GM18519 (cell line): ENCODE measurements around the gene ANXA4.
"Not testable (repeated sequence)": the region's sequence is repeated elsewhere in the genome, so short reads cannot be mapped to it uniquely, and the experiment has no call there.

Source experiments
- ATAC-seq: cut with Tn5 transposase; IDR thresholded peaks from one replicate; pipeline ENCODE4 v1.9.1; 2021; ENCODE audit warnings: mild to moderate bottlenecking, moderate library complexity; ENCODE audit not compliant: unreplicated experiment, low FRiP score

The ANXA4 gene

GRCh38 chr2:69718338-69718965 is 23.5 kb upstream of the ANXA4 start:
- no peak for ATAC-seq

GRCh38 chr2:69720404-69720803 is 21.5 kb upstream of the ANXA4 start:
- no peak for ATAC-seq

- no peak for ATAC-seq
Measured at GRCh38 chr2:69721022-69721421, 20.9 kb upstream of the ANXA4 start.

- ATAC-seq = no peak
Measured at GRCh38 chr2:69723791-69724190, 18.1 kb upstream of the ANXA4 start.

GRCh38 chr2:69724540-69725159 is 17.3 kb upstream of the ANXA4 start:
- ATAC-seq = no peak

DNA sequence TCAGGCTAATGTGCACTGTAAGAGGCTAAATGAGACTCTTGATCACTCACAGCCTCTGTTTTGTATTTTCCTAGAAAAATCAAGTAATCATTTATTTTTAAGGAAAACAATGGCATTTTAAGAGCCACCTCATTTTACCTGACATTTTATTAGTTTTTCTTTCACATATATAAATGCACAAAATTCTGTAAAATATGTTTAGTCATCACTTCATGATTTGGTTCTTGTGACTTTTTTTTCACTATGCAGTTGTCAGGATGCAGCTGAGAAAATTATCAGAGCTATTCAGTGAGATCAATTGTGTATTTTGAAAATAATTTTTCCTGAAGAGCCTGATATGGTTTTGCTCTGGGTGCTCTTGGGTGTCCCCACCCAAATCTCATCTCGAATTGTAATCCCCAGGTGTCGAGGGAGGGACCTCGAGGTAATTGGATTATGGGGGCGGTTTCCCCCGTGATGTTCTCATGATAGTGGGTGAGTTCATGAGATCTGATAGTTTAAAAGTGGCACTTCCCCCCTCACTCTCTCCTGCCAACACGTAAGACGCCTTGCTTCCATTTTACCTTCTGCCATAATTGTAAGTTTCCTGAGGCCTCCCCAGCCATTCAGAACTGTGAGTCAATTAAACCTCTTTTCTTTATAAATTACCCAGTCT is 16.1 kb upstream of the ANXA4 start:
- ATAC-seq = no peak

GRCh38 chr2:69729266-69729665 is 12.7 kb upstream of the ANXA4 start:
- ATAC-seq = no peak

DNA sequence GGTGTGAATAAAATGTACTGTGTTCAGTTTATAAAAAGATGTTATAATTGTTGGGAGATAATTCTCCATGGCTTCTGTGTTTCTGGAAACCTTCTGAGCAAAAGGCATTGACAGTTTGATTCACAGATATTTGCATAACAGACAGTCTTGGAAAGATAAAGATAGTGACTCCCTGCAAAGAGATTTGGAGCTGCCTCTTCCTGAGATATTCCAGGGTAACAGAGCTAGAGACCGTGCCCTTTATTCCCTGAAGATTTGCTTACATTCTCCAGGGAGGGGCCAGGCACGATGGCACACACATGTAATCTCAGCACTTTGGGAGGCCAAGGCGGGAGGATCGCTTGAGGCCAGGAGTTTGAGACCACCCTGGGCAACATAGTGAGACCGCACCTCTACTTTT is 12.2 kb upstream of the ANXA4 start:
- ATAC-seq = no peak

DNA sequence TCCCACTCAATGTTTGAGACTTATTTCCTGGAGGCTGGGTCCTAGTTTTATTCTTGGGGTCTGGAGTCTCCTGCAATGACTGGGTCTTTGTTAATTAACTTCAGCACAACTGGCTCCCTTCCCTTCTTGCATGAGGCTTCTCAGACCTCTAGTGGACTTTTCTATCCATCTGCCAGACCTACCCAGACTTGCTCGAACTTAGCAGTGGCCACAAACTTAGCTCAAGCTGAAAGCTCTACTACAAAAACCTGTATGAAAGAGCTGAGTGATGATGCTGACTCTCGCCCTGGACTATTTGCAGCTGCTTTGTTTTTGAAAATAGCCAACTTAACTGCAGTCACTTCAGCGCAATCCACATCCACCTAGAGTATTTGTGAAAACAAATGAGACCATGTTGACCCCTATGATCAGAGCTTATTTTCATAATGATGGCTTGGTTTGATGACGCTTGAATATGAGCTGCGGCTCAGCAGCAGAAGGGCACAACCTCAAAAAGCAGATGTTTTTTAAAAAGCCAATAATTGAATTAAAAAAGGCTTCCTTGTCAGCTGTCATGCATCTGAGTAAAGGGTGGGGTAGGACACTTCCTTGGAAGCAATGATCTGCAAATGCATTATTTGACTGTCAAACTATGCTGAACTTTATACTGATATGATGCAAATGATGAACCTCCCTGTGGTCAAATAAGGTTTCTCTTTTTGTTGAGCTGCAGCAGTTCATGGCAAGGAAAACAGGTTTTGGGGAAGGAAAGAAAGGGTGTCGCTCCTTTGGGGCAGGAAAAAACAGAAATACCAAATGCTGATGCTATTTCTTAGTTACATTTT is 10.6 kb upstream of the ANXA4 start:
- no peak for ATAC-seq

DNA sequence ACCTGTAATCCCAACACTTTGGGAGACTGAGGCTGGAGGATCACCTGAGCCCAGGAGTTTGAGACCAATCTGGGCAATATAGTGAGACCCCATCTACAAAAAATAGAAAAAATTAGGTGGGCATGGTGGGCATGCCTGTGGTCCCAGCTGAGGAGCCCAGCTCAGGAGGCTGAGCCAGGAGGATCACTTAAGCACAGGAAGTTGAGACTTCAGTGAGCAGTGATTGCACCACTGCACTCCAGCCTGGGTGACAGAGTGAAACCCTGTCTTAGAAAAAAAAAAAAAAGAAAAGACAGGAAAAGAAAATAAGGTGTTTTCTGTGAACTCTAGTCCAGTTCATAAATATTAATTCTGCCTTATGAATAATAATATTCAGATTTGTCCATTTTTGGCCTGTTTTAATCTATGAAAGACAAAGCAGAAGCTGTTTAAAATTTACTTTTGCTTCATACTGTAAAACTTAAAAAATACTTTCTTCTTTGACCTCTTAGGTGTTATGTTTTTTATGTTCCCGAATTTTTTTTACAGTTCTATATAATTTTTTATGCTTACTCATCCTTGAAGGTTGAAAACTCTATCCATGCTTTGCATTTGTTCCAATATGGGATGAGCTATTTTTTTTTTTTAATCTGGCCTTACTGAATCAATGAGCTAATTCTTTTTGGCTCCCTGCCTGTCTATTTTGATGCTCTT is 8.4 kb upstream of the ANXA4 start:
- no peak for ATAC-seq

DNA sequence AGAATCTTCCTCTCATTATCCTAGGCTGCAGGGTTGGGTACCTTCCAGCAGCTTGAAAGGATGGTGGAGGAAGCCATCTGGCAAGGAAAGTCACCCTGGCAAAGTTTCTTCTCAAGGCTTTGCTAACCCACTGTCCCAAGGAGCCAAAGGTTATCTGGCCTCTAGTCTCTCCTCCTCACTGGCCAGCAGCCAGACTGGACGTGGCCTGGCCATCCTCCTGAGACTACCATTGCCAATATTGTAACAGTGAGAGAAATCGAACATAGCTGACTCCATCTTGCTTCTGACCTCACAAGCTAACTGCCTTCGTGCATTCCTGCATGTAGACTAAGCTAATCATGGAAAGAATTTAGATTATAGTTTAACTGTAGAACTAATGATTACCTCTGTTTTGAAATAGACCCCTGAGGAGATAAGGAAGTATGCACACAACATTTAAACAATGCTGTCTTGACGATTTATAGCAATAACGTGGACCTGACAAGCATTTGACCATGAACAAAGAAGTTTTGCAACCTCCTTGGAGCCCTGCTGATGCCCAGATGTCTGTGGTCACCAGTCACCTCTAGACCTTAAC is 7.8 kb upstream of the ANXA4 start:
- no peak for ATAC-seq

GRCh38 chr2:69734854-69735544 is 6.9 kb upstream of the ANXA4 start:
- ATAC-seq = no peak

DNA sequence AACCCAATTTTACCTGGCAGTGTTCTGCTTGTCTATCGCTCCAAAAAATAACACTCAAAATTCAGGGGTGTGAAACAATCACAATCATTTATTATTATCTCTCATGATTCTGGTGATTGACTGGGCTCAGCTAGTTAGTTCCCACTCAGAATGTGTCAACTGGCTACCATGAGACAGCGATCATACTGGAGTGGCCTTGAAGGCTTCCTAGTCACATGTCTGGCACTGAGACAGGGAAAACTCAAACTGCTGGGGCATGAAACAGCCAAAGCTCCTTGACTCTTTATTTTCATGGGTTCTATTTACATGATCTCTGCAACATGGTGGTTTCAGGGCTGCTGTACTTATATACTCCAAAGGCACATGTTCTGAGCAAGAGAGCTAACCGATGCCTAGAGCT is 6.2 kb upstream of the ANXA4 start:
- no peak for ATAC-seq

DNA sequence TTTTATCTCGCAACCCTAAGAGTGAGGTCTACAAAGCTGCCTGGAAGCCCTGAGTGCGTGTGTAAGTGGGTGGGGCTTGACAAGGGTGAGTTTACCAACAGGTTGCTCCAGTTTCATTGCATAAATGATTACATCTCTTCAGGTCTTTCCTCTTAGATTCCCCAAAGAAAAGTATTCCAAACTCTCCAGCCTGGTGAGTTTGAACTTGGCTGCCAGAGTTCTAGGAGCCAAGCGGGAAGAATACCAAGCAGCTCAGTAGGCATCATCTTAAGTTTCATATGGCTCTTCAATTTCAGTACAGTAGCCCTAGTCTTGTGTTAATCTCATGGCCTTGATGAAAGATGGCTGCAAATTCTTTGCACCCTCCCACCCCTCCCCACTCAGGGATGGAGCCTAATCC is 3.8 kb upstream of the ANXA4 start:
- ATAC-seq = not testable (repeated sequence)

- ATAC-seq = no peak
Measured at GRCh38 chr2:69740502-69740951, 1.4 kb upstream of the ANXA4 start.

DNA sequence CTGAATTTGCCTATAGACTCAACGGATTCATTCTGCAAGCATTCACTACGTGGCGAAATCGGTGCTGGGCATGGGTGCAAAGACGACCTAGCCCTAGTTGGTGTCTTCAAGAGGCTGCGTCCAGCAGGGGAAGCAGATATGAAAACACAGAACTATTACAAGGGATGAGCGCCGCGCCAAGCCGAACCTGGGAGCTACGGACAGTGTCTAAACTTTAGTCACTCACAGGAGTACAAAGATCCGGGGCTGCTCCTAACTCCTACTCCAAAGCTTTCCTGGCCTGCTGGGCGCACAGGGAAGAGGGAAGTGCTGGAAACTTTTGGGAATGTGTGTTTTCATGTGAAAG is 732 bp upstream of the ANXA4 start:
- ATAC-seq = no peak

DNA sequence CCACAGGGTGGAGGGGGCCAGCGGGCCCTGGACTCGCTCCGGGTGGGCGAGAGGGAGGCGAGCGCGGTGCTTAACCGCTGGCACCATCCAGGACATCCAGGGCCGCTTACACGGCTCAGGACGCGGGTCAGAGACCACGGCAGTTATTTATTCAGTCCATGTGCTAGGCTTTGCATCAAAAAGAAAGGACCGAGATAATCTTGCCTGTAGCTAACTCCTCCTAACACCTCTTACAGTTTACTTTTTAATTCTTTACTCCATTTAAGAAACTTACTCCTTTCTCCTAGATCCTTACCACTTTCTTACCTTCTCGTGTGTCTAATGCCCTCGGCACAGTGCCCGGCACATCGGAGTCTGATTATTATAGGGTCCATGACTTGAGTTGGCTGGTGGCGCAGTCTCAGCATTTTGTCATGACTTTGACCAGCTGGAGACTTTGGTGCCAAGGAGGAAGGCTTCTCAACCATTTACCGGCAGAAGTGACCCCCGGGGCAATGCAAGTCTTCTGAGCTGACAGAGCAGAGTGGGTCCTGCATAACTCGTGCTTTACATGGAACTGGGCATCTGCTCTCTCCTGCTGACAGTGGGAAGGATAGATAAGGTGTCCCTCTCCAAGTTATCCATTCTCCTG is 503 bp downstream of the ANXA4 start:
- ATAC-seq = no peak

- ATAC-seq = no peak
Measured at GRCh38 chr2:69743847-69744264, 1.9 kb downstream of the ANXA4 start.

GRCh38 chr2:69744456-69744855 is 2.5 kb downstream of the ANXA4 start:
- ATAC-seq = no peak
